Islet precursor cell (in vitro differentiated cells): ENCODE data around the gene AP5B1.
"Not testable (repeated sequence)": the region's sequence is repeated elsewhere in the genome, so short reads cannot be mapped to it uniquely, and the experiment has no call there.

Experiments
- DNase-seq: peaks from one replicate; pipeline ENCODE4 v3.0.0-alpha.2; 2018

The AP5B1 gene

DNA sequence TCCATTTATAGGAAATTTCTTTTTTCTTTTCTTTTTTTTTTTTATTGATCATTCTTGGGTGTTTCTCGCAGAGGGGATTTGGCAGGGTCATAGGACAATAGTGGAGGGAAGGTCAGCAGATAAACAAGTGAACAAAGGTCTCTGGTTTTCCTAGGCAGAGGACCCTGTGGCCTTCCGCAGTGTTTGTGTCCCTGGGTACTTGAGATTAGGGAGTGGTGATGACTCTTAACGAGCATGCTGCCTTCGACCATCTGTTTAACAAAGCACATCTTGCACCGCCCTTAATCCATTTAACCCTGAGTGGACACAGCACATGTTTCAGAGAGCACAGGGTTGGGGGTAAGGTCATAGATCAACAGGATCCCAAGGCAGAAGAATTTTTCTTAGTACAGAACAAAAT is 18.6 kb downstream of the AP5B1 start:
- not testable (repeated sequence) for DNase-seq

DNA sequence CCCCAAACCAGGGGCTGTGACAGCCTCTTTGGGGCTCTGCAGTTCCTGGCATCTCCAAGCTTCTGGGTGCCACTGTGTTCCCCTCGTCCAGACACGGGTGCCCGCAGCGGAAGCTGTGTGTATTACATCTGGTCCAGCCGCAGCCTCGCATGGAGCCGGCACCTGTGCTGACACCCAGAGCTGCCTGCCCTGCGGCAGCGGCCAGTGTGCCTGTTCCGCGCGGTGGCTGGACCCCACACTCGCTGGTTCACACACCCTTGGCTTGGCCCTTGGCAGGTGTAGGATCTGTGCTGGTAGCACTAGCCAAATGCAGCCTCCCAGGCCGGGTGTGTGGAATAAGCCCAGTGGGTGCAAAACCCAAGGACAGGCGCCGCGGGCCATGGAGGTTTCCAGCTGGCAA is 35.7 kb downstream of the AP5B1 start:
- no peak for DNase-seq

GRCh38 chr11:65744699-65745042 is 36.1 kb downstream of the AP5B1 start:
- no peak for DNase-seq

DNA sequence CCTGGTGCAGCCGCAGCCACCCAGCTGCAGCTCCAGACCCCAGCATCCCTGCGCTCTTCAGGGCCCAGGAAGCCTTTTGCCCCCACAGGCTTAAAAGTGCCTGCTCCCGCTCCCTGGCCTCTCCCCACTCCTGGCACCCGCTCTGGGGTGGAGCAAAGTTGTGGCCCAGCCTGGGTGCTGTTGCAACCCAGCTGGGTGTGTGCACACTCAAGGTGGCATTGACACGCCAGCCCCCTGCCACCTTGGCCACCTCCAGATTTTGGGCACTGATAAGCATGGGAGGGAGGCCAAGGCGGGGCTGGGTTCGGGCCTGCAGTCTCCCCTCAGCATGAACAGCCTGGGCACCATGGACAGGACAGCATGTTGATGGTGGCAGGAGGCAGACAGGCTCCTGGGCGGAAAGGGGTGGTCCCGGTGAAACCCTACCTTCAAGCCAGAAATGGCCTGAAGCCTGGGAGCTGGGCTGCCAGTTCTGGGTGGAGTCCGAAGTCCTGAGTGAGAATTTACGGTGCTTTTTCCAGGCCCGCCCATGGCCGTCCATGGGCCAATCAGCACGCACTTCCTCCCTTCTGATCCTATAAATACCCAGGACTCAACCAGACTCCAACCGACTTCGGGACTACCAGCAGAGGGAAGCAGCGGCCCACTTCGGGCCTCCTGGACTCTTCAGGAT is 36.6 kb downstream of the AP5B1 start:
- peak; percentile 73 for DNase-seq

DNA sequence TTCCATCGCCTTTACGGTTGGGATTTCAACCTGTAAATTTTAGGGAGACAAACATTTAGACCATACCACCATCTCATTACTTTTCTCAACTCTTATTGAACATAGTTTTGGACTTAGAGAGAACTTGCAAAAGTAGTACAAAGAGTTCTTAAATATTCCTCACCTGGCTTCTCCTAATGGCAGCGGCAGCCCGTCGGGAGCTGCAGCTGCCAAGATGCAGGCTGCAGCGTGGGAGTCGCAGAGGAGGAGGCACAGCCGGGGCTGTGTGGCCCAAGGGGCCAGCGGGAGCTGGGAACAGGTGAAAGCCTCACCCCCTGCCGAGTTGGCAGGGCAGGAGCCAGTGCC is 37.1 kb downstream of the AP5B1 start:
- no peak for DNase-seq

- no peak for DNase-seq
Observed at GRCh38 chr11:65742353-65742752, 38.4 kb downstream of the AP5B1 start.

DNA sequence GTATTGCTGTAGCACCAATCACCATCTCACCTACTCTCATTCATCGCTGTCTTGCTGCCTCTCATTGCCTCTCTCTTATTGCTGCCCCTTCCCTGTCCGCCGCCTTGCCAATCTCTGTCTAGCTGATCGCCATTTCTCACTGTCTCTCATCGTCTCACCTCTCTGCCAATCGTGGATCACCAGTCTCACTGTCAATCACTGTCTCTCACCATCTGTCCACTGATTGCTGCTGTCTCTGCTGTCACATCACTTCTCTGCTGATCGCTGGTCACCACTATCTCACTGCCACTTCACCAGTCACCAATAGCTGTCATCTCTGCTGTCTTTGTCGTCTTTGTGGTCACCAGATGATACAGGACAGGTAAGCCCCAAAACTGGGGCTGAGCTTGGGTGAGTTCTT is 39.6 kb downstream of the AP5B1 start:
- DNase-seq, result no peak

DNA sequence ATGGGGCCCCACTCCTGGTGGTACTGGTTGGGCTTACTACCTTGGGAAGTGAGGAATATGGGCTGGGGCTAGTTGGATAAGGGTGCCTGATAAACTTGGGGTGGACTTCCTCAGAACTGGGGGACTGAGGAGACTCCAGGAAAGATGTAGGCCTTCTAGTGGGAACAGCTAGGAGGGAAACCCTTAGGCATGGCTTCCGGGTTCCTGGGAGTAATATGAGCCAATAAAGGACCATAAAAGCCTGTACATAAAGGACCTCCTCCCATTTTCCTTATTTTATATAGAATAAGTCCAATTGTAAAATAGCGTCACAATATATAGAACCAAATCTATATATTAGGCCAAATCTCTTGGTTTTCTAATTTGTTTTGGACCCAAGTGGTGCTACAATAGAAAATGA is 41.8 kb downstream of the AP5B1 start:
- no peak for DNase-seq

DNA sequence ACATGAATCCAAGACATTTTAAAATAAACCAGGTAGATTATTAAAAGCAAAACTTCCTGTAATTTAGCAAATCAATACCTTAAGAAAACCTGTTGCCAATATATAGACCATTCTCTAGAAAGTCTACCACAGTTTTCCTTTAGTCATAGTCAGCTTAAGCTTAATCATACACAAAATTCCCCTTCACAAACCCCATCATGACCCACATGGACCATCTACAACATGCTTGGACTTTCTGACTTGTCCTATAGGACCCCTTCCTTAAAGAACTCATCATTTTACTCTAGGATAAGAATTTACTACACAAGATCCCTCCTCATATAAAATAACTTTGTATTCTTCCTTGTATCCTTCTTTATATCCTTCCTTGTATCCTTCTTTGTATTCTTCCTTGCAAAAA is 44.0 kb downstream of the AP5B1 start:
- DNase-seq, result no peak

GRCh38 chr11:65735111-65735510 is 45.7 kb downstream of the AP5B1 start:
- DNase-seq, result not testable (repeated sequence)

DNA sequence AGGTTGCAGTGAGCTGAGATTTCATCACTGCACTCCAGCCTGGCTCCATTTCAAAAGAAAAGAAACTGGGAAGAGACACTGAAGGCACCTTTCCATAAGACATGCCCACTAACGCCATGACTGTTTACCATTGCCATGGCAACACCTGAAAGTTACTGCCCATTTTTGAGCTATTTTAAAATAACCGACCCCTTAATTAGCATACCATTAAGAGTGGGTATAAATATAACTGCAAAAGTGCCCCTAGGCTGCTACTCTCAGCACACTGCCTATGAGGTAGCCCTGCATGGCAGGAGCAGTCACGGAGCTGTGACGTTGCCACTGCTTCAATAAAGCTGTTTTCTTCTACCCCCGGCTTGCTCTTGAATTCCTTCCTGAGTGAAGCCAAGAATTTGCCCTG is 50.3 kb downstream of the AP5B1 start:
- DNase-seq, result no peak

- DNase-seq, result no peak
Observed at GRCh38 chr11:65727865-65728264, 52.9 kb downstream of the AP5B1 start.

DNA sequence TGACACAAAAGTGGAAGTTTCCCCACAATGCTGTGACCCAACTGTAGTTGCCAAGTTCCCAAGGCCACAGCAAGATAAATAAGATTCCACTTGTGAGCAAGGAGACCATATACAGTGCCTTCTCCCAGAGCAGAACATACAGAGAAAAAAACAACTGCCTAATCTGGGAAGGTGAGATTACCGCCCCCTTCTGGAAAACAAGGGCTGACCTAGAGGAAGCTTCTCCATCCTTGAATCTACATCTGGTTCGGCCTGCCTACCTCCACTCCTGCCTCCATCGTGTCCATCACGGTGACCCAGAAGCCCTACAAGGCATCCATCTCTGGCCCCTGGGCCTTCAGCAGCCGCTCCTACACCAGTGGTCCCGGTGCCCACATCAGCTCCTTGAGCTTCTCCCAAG is 54.1 kb downstream of the AP5B1 start:
- DNase-seq, result no peak
